ENCODE data around the gene RNASEH2C.
"Not testable (repeated sequence)": the region's sequence is repeated elsewhere in the genome, so short reads cannot be mapped to it uniquely, and the experiment has no call there.

RNASEH2C gene

GRCh38 chr11:65683480-65683879 lies 37.1 kb downstream of the RNASEH2C start:
- not testable (repeated sequence) for DNase-seq (ENCODE audit: low read depth in 2 of 2)

DNA sequence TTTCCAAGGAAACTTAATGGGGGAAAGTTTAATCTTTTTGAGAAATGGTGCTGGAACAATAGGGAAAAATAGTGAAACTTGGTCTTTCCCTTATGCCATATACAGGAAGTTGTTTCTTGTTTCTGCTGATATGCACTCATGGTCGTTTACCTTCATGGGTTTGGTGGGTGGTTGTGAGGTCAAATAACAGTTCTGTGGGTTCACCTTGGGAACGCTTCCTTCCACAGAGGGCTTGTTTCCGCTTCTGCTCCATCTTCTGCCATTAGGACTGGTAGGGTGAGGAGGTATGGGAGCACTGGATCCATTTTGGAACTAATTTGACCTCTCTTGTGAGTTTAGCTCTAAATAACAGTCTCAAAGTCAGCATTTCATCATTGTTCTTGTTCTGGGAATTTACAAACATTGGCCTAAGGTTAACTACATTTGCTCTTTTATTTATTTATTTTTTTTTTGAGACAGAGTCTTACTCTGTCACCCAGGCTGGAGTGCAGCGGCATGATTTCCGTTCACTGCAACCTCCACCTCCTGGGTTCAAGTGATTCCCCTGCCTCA lies 40.3 kb downstream of the RNASEH2C start:
- DNase-seq (ENCODE audit: low read depth in 2 of 2) = no peak

DNA sequence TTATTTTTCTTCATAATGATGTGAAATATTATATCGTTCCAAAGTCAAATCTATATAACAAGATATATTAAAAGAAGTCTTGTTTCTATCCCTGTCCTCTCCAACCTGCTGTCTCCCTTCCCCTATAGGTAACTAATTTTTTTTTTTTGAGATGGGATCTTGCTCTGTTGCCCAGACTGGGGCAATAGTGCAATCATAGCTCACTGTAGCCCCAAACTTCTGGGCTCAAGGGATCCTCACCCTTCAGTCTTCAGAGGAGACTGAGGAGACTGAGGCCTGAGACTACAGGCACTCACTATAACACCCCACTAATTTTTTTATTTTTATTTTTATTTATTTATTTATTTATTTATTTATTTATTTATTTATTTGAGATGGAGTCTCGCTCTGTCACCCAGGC lies 47.6 kb downstream of the RNASEH2C start:
- DNase-seq (ENCODE audit: low read depth in 2 of 2) = no peak

DNA sequence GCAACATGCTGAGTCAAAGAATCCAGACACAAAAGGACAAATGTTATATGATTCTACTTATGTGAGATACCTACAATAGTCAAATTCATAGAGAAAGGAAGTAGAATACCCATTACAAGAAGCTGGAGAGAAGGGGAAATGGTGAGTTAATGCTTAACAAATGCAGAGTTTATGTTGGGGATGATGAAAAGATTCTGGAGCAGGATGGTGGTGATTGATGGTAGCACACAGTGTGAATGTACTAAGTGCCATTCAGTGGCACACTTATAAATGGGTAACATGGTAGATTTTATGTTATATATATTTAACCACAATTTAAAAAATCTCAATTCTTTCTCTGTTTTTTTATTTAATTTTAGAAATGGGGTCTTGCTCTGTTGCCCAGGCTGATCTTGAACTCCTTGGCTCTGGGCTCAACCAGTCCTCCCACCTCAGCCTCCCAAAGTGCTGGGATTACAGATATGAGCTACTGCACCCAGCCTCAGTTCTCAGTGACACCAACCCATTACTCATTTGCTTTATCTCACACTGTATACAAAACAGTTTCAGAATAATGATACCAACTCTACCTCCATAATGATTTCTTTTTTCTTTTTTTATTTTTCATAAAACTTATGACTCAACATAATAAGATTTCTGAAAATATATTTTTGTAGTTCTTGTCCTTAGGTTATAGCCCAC lies 48.3 kb downstream of the RNASEH2C start:
- no peak for DNase-seq (ENCODE audit: low read depth in 2 of 2)

Data from stimulated activated CD8-positive, alpha-beta memory T cell treated with anti-CD3 and anti-CD28 coated beads, Interleukin-2, amount 100 ng/mL, for 48 hours (primary cell).